ENCODE measurements around the gene IFNL3.

The IFNL3 gene

GRCh38 chr19:39212375-39212742 lies 32.4 kb downstream of the IFNL3 start:
- DNase-seq = no peak

DNA sequence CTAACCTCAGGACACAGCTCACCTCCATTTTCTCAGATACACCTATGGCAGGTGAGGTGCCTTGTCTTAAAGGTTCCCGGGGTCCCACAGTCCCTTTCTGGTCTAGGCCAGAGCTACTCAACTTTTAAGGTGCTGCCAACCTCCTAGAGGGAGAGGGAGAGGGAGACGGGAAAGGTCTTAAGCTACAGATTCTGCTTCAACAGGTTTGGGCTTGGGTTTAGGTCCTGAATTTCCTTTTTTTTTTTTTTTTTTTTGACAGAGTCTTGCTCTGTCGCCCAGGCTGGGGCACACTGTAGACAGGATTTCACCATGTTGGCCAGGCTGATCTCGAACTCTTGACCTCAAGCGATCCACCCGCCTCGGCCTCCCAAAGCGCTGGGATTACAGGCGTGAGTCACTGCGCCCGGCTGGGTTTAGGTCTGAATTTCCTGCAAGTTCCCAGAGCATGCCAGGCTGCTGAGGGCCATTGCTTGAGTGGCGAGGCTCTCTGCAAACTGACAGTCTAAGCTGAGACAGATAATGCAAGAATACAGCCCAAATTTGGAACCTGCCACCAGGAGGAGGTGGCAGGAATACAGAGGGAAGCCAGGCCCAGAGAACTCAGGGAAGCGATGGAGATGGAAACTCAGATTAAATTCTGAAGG lies 33.0 kb downstream of the IFNL3 start:
- no peak for DNase-seq

DNA sequence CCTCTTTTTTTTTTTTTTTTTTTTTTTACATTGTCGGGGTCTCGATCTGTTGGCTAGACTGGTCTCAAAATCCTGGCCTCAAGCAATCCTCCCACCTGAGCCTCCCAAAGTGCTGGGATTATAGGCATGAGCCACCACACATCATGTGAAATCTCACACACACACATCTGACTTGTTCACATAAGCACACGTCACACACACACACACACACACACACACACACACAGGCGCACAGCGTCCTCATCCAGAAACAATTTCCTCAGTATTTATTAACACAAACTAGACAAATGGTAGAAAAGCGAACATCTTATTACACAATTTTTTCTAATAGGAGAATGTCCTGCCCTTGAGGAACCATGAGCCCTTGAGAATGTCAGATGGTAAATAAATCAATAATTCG lies 35.6 kb downstream of the IFNL3 start:
- DNase-seq = no peak

DNA sequence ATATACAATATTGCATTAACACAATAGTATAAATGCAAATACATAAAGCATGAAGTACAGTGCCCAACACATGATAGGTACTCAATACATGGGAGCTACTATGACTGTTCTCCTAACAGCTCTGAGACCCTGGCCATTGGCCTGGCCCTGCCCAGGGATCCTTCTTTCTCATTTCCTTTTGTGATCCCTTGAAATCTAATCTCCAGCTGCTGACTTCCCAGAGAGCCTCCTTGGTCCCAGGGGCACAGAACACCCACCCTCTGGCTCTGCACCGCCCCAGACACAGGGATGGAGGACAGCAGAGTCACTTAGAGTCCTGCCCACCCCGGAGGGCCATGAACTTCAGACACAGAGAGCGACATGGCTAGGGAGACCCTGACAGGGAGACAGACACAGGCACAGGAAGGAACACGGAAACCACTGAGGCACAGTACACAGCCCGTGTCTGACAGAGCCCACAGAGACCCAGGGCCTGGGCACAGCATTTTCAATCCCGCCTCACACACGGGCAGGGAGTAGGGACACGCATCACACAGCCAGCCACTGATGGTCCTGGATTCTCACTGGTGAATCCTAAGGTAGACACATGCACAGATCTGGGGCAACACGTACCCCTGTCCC lies 36.5 kb downstream of the IFNL3 start:
- no peak for DNase-seq

- no peak for DNase-seq
These were observed 37.4 kb downstream of the IFNL3 start for GRCh38 chr19:39207293-39207836.

DNA sequence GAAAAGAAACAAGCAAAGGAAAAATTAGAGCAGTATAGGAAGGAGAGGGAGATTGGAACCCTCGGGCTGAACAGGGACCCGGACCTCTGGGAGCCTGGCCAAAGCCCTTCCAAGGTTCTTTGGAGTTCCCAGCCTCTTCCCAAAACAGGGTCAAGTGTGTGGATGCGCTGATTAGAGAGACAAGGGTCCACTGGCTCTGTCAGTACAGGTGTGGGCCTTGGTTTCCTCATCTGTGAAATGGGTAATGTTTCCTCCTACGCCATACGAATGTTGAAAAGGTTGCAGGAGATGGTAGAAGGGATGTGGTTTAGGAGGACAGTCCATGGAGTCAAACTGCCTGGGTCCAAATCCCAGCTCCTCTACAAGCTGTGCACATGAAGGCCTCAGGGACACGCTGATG lies 38.7 kb downstream of the IFNL3 start:
- no peak for DNase-seq

- DNase-seq = no peak
These were observed 39.4 kb downstream of the IFNL3 start for GRCh38 chr19:39205449-39205764.

GRCh38 chr19:39203372-39204341 lies 41.1 kb downstream of the IFNL3 start, which contains the start of gene SYCN:
SYCN (minus strand) TSS chr19:39204263; CDS start chr19:39204254, 9 bp downstream.
- DNase-seq = no peak

DNA sequence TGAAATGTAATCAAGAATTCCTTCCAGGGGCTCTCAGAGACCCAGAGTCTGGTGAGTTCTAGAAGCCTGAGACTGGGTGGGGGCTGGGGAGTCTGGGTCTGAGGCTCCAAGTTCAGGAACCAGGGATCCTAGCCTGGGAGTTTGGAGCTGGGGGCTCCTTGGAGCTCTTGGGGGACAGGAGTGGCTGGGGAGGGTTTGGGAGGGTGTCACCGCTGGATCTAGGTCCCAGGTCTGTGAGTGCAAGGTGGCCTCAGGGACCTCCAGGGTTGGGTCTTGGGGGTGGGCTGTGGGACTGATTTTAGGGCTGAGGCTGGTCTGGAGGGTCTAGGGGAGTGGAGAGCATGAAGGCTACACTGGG lies 41.8 kb downstream of the IFNL3 start:
- DNase-seq = no peak

DNA sequence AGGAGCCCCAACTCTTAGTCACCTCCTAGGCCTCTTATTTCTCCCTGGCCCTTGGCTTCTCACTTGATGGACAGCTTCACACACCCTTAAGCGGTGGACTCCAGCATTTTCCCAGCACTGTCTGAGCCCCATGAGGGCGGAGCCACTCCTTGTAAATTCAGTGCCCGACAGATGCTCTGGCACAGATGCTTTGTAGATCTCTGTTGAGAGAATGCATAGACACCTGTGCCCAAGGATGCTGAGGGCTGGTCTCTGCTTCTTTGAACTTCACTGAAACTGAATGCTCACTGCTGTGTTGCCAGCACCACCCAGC lies 44.0 kb downstream of the IFNL3 start:
- no peak for DNase-seq

DNA sequence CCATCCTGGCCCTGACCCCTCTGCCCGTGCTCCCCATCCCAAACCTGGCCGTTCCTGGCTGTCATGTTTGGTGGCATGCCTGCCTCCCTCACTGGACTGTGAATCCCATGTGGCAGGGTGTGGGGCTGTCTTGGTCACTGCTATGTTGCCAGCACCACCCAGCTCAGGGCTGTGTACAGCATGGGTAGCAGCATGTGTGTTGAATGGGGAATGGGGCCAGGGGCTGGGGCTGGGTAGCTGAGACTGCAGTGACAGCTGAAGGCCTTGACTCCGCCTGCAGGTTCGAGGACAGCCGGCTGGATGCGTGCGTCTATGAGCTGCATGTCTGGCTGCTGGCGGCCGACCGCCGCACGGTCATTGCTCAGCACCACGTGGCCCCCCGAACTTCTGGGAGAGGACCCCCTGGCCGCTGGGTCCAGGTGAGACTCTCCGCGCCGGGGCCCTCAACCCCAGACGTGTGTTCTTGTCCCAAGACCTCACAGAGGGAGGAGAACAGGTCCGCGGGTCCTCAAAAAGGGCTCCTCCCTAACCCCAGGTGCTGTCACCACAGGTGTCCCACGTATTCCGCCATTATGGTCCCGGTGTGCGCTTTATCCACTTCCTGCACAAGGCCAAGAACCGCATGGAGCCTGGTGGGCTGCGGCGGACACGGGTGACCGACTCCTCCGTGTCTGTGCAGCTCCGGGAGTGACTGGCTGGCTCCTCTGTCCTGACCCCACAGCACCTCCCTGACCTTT lies 44.6 kb downstream of the IFNL3 start:
- DNase-seq = no peak

DNA sequence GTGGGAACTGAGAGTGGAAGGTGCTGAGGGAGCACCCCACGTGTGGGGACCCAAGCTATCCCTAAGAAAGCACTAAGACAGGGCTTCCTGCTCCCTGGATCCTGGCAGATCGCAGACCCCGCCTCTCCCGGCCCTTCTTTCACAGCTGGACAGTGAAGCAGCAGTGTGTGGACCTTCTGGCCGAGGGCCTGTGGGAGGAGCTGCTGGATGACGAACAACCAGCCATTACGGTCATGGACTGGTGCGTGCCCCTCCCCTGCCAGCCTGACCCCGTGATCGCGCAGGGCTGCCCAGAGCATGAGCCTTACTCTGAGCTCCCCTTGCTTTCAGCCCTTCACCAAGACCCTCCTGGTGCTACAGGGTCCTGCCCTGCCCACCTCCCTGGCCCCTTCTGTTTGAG lies 45.8 kb downstream of the IFNL3 start:
- DNase-seq = no peak

DNA sequence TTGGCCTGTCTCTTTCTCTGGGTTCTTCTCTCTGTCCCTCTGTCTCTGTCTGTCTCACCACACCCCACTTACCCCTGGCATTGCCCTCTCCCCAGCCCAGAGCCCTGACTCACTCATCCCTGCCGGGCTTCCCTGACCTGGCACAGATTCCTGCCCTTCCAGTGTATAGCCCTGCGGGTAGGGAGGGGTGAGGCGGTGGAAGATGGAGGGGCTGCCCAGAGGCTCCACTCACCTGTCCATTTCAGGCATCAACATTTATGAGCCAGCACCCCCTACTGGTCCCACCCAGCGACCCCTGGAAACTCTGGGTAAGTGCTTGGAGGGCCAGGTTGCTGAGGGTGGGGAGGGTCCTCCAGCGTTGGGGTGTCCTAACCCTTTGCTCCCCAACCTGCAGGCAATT lies 47.0 kb downstream of the IFNL3 start:
- DNase-seq = no peak

GRCh38 chr19:39196860-39197562 lies 47.8 kb downstream of the IFNL3 start, which contains the start of gene NCCRP1:
NCCRP1 (plus strand) TSS chr19:39196964; CDS start chr19:39196983, 19 bp downstream.
- DNase-seq = no peak

DNA sequence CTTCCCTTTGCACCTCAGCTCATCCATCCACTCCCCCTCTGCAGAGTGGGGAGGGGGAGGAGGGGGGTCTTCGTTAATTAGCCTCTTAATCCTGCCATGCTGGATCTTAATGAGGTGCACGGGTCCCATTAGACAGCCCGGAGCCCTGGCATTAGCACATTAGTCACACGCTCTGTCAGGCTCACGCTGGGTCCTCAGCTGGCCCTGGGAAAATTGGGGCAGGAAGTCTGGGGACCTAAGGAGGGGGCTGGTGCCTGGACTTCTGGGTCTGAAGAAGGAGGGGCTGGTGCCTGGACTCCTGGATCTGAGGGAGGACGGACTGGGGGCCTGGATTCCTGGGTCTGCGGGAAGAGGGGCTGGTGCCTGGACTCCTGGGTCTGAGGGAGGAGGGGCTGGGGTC lies 48.5 kb downstream of the IFNL3 start:
- DNase-seq = no peak

- no peak for DNase-seq
These were observed 49.1 kb downstream of the IFNL3 start for GRCh38 chr19:39195755-39196154.

GRCh38 chr19:39194832-39195542 lies 49.8 kb downstream of the IFNL3 start:
- DNase-seq = no peak

GRCh38 chr19:39193803-39194202 lies 51.0 kb downstream of the IFNL3 start:
- no peak for DNase-seq
